Cerebellar cortex (tissue), 1 donor: ENCODE results near the gene STRN.
A peak's percentile ranks its signal among the peaks of the same experiment; 100 is the strongest.
"Not testable (repeated sequence)": the region's sequence is repeated elsewhere in the genome, so short reads cannot be mapped to it uniquely, and the experiment has no call there.

Experiments
- DNase-seq: peaks from one replicate; pipeline ENCODE4 v3.0.0-alpha.2; 2015; ENCODE audit warnings: low spot score

The STRN gene, protein sequence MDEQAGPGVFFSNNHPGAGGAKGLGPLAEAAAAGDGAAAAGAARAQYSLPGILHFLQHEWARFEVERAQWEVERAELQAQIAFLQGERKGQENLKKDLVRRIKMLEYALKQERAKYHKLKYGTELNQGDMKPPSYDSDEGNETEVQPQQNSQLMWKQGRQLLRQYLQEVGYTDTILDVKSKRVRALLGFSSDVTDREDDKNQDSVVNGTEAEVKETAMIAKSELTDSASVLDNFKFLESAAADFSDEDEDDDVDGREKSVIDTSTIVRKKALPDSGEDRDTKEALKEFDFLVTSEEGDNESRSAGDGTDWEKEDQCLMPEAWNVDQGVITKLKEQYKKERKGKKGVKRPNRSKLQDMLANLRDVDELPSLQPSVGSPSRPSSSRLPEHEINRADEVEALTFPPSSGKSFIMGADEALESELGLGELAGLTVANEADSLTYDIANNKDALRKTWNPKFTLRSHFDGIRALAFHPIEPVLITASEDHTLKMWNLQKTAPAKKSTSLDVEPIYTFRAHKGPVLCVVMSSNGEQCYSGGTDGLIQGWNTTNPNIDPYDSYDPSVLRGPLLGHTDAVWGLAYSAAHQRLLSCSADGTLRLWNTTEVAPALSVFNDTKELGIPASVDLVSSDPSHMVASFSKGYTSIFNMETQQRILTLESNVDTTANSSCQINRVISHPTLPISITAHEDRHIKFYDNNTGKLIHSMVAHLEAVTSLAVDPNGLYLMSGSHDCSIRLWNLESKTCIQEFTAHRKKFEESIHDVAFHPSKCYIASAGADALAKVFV

DNA sequence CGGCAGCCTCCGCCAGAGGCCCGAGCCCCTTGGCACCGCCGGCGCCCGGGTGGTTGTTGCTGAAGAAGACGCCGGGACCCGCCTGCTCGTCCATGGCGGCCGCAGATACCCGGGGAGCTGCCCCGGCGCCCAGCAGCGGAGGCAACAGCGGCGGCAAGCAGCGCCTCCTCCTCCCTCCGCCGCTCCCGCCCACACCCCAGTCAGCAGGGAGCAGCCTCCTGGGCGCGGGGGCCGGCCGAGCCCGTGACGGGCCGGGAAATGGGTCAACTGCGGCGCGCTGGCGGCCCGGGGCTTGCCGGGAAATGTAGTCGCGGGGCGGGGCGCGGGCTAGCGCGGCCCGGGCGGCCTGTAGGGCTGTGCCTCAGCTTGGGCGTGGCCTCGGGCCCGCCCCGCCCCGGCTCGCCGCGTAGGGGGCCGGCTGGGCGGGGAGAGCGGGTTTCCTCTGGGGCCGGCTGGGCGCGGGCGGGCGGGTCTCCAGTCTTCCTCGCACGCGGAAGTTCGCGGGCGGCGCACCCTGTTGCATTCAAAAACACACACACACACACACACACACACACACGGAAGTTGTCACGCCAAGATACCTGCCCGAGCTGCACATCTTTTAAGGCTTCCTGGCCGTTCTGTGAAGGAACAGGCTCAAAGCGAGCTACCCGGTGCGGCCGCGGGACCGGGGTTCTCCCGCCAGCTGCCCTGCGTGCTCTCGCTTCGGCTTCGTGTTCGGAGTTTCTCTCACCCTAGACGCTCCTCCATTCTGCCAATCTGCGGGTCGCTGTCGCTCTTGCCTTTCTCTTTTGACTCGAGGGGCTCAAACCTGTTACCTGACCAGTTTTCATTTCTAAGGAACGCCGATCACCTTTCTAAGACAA, at the start of gene STRN:
STRN (minus strand) TSS at position 167 of the 866 bp plus-strand sequence; CDS start at position 94, 73 bp downstream.
- peak; percentile 92 for DNase-seq

DNA sequence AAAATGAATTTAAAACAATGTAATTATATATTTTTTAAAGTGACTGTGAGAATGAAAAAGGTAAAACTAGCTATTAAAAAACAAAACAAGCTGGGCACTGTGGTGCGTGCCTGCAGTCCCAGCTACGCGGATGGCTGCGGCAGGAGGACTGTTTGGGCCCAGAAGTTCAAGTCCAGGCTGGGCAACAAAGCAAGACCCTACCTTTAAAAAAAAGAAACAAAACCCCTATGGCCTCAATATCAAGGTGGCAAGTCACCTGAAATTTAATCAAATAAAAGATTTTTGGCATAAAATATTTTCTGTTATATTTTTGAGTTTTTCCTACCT, 46.9 kb upstream of the STRN start:
- DNase-seq, result no peak

DNA sequence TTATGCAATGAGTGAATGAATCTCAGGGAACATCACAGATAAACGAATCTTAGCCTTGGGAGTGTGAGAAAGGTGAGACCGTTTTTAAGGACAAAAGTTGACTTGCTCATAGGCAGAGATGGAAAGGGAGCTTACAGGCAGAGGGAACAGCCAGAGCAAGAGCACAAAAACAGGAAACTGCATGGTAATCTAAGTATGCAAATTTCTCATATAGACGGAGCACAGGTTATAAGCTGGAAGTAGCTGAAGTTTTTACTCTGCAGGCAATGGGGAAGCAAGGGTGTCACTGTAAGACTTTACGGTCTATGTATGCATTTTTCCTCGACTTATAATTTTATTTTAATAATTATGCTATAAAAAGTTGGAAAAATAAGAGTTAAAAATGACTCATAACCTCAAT, 44.8 kb upstream of the STRN start:
- no peak for DNase-seq

DNA sequence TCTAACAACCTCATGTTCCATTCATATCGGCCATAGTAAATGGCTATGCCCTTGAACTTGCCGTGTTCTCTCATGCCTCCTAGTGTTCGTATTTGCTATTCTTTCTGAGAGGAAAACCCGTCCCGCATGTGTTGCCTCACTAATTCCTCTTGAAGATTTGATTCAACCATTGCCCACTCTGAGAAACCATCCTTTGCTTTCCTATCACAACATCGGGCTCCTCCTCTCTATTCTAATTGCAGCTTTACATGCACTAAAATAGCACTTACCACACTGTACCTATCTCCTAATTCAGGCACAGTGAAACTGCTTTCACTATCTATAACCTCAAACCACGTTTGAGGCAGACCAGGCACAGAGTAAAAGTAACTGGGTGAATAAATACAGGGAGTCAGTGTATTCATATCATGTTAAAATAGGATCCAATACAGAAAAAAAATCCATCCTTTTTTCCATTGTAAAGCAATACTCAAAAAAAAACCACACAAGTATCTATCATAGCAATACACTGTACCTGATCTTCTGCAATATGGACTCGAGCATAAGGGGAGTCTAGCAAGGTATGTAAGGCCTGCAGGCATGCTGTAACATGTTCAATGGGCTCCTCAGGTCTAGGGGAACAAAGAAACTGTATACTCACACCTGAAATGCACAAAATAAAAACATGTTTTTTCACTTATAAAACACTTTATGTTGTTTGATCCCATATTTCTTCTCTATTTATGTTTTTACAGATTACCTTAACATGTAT, 39.0 kb upstream of the STRN start:
- DNase-seq, result peak; percentile 12

DNA sequence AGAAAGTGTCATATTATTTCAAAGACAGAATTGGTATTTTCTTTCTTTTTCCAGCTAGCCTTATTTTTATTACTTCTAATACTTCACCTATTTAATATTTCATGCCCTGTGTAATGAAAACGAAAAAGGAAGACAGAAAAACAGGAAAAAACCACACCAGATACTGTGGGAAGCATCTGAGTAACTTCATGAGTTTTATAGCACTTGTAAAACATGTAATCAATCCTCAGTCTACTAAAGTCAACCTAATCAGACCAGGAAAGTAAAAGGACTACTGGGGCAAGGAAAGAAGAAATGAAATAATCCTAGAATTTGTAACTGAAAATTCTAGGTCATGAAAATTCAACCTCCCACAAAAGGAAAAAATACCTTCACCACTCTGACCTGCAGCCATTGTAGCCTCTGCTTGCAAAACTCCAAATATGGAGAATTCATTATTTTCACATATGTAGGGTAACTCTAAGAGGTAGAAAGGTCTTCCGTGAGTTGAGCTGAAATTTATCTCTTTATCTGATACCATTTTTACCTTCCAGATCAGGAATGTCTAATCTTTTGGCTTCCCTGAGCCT, 34.7 kb upstream of the STRN start:
- DNase-seq, result no peak

DNA sequence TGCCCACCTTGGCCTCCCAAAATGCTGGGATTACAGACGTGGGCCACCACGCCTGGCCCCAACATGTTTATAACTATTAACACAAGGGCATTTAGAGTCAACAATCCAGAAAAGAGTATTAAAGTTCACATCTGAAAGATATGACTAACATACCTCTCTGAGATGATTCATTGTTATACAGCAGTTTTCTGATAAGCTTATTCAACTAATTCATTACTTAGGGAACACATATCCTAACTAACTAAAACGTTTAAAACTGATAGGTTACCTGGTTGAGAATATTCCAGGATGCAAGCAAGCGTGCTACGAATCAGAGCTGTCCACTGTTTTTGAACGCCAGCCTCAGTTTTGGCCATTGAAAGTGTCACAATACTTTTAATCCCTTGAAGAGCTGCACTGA, 34.0 kb upstream of the STRN start:
- DNase-seq, result no peak

DNA sequence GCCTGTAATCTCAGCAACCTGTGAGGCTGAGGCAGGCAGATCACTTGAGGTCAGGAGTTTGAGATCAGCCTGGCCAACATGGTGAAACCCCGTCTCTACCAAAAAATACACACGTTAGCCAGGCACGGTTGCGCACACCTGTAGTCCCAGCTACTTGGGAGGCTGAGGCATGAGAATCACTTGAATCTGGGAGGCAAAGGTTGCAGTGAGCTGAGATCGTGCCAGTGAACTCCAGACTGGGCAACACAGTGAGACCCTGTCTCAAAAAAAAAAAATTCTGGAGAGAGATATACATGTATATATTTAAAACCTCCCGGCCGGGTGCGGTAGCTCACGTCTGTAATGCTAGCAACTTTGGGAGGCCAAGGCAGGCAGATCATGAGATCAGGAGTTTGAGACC, 33.1 kb upstream of the STRN start:
- not testable (repeated sequence) for DNase-seq

DNA sequence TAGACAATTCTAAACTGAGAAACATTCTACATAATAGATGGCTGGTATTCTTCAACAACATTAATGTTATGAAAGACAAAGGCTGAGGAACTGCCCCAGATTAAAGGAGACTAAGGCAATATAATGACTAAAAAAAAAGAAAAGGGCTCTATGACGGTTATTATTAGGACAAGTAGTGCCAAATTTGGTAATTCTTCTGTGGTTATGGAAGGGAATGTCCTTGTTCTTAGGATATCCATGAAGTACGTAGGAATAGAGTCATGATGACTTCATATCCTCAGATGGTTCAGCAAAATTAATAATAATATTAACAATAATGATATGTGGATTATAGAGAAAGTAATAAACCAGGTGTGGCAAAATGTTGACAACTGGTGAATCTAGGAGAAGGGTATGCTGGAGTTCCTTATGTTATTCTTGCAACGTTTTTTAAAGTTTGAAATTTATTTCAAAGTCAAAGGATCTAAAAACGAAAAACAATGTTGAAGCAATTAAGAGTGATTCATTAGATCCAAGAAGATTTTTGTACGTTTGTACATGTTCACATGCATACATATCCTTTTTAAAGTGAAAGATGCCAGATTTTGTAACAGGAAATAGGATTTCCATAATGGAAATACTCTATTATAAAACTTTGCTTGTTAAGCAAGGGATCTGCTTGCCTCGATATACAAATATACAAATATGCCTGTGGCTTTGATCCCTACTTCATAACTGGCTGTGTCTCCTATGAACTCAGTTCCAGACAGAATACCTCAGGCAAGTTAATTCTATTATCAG, 27.7 kb upstream of the STRN start:
- DNase-seq, result no peak

DNA sequence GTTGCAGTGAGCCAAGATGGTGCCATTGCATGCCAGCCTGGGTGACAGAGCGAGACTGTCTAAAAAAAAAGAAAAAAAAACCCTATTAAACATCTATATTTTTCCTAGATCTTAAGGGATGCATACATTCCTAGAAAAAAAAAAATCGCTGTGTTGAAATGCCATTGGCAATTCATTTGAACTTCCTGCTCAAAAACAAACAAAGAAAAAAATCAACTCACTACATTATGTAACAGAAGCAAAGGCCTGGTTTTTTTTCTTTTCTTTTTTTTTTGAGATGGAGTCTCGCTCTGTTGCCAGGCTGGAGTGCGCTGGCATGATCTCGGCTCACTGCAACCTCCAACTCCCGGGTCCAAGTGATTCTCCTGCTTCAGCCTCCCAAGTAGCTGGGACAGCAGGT, 21.7 kb upstream of the STRN start:
- DNase-seq, result no peak

DNA sequence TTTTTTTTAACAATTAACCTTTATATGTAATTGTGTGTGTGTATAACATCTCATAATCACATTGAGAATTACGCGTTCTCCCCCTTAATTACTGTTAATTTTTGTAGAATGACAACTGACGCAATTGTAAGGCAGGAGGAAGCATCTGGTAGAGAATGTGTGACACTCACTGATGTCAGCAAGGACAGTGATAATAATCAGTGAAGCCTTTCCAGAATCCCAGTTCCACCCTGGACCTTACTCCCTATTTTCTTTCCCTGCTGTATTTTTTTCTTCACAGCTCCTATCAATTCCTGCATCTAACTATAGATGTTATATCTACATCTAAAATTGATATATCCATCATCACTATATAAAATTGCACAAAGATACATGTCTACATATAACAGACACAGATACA, 16.1 kb upstream of the STRN start:
- DNase-seq, result no peak

DNA sequence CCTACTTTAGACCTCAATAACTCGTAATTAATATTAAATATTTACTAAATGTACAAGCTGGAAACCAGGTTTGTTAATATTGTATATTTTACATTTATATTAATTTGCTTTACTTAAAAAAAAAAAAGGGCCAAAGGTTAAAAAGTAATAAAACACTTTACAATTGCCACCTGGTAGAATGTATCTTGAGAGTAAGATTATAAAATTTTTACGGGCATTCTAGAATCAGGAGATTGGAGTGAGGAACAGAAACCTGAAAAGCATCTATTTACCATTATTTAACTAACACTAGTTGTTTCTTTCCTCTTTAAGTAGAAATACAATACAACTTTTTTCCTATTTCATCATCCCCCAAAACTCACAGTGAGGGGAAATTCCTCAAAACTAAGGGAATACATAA, 15.6 kb upstream of the STRN start:
- no peak for DNase-seq

DNA sequence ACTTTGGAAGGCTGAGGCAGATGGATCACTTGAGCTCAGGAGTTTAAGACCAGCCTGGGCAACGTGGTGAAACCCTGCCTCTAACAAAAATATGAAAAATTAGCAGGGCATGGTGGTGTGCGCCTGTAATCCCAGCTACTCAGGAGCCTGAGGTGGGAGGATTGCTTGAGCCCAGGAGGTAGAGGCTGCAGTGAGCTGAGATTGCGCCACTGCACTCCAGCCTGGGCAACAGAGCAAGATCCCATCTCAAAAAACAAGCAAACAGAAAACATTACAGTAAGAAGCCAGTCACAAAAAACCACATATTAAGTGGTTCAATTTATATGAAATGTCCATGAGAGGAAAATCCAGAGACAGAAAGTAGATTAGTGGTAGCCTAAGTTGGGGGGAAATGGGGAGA, 12.7 kb upstream of the STRN start:
- DNase-seq, result not testable (repeated sequence)

DNA sequence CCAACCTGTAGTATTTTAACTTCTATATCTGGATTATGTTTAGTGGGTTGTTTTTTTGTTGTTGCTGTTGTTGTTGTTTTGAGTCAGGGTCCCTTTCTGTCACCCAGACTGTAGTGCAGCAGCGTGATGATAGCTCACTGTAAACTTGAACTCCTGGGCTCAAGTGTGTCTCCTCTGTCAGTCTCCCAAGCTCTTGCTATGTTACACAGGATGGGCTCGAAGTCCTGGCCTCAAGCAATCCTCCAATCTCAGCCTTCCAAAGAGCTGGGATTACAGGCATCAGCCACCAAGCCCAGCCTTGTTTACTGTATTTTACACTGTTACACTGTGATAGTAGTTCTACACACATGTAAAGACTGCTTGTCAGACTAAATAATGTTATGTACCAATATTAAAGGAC, 9.7 kb upstream of the STRN start:
- DNase-seq, result no peak

DNA sequence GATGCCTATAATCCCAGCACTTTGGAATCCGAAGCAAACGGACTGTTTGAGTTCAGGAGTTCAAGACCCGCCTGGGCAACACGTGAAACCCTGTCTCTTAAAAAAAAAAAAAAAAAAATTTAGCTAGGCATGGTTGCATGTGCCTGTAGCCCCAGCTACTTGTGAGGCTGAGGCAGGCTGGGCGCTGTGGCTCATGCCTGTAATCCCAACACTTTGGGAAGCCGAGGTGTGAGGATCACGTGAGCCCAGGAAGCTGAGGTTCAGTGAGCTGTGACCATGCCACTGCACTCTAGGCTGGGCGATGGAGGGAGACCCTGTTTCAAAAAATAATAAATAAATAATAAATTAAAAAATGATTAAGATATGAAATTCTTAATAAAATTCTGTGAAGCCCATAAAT, 9.0 kb upstream of the STRN start:
- DNase-seq, result no peak

DNA sequence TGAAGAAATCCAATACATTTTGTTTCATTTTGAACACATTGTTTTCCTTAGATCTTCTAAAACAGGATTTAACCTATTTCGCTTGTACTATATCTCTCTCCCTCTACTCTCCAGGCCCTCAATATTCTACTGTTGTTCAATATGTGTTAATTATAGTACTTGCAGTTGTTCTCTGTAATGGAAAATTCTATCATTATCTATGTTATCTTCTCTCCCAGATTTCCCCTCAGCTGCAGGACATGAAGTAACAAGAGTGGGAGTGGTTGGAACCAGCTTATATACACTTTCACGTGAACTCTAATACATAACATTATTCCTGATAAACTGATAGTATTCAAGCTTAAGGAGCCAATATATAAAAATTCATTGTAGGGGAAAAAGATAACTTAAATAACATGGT, 7.0 kb upstream of the STRN start:
- DNase-seq, result no peak

DNA sequence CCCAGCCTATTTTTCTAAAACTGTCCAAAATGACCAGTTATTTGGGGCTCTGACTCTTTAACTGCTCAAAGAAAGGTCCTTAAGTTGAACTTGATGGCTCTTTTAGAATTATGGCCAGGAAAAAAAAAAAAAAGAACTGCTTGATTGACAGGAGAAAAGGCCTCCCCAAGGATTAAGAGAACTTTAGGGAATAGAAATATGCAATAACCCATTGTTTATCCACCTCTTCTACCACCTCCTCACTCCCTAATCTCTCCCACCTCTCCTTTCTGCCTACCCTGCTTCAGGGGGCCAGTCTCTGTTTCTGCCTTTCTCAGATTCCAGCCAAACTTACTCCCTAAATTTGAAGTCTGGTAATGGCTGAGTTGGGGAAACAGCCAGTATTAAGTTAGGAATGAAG, 5.7 kb upstream of the STRN start:
- no peak for DNase-seq

DNA sequence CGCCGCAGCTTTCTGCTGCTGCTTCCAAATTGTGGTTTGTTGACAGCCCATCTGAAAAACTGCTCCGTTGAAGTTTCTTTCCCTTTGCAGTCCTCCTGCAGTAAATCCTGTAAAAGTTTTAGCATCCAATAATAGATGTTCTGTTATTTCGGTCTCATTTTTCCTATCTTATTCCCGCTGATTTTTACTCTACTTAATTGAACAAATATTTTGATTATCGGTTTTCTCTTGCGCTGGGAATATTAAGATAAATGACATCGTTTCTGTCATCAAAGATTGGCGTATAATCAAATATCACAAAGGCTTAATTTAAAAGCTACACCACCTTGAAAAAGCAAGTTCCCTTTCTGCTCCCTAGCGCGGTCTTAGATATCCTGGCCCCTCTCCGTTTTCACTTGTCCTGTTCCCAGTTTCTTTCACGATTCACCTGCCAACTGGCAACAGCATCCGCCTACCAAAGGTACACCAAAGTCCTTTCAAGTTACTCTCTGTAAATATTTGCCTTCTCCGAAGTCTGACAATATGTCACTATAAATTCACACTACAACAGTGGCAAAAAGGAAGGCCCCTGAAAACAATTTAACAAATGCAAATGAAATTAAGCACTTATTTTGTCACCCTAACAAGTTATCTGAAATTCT, 1.0 kb upstream of the STRN start:
- DNase-seq, result no peak

DNA sequence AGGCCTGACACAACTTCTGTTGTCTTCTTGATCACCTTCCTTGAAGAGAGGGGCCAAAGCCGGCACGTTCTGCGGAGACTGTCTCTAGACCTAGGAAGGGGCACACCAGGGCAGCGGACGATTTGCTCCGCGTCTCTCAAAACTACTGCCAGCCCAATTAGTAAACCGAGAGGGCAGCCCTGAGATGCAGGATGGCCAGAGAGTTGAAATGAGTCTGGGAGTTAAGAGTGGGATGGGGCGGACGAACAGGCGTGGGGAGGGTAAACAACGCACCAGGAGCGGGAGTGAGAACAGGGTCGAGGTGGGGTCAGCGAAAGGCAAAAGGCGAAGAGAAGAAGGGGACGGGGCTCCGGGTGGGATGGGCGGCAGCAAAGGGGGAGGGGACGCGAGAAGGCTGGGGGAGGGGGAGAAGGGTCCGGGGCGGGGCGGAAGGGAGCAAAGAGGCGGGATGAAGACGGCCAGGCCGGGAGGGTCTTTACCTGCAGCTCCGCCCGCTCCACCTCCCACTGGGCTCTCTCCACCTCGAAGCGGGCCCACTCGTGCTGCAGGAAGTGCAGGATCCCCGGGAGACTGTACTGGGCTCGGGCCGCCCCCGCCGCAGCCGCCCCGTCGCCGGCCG, 476 bp downstream of the STRN start:
- peak; percentile 31 for DNase-seq

DNA sequence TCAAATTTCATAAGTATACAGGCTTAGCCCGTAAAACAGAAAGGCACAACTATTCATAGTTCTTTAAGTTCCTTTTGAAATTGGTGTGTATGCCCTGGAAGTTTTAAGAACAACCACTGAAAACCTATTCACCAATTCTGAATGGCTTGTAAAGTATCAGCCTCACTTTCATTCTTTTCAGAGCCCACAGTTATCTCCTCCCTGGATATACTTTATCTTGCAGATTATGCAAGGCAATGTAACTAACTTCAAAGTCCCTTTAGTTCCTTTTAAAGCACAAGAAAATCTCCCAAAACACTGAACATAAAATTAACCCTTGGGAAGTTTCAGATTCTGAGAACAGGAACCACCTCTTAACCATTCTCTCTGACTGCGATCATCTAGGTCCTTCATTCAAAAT, 1.1 kb downstream of the STRN start:
- DNase-seq, result no peak
